Mucosa of stomach (tissue), 1 donor: Measurements from ENCODE around the gene LZTR1.
"Not testable (repeated sequence)": the region's sequence is repeated elsewhere in the genome, so short reads cannot be mapped to it uniquely, and the experiment has no call there.

Source experiments
- H3K27me3 ChIP-seq: one replicate; pipeline ENCODE4 v1.7.0; 2013; ENCODE audit warnings: mild to moderate bottlenecking, low read length; ENCODE audit not compliant: control insufficient read depth, insufficient read depth
- H3K36me3 ChIP-seq: one replicate; pipeline ENCODE4 v1.7.0; 2013; ENCODE audit warnings: low read length; ENCODE audit not compliant: control insufficient read depth, insufficient read depth
- H3K4me1 ChIP-seq: one replicate; pipeline ENCODE4 v1.7.0; 2013; ENCODE audit warnings: mild to moderate bottlenecking, low read length; ENCODE audit not compliant: control insufficient read depth, insufficient read depth
- H3K4me3 ChIP-seq: one replicate; pipeline ENCODE4 v1.7.0; 2013; ENCODE audit warnings: low read length
- H3K9ac ChIP-seq: one replicate; pipeline ENCODE4 v1.7.0; 2013; ENCODE audit warnings: mild to moderate bottlenecking, low read length, moderate library complexity
- H3K9me3 ChIP-seq: one replicate; pipeline ENCODE4 v1.7.0; 2013; ENCODE audit warnings: mild to moderate bottlenecking, low read length, moderate library complexity; ENCODE audit not compliant: control insufficient read depth
- donor health status: Pancreatic carcinoma.

LZTR1 gene

DNA sequence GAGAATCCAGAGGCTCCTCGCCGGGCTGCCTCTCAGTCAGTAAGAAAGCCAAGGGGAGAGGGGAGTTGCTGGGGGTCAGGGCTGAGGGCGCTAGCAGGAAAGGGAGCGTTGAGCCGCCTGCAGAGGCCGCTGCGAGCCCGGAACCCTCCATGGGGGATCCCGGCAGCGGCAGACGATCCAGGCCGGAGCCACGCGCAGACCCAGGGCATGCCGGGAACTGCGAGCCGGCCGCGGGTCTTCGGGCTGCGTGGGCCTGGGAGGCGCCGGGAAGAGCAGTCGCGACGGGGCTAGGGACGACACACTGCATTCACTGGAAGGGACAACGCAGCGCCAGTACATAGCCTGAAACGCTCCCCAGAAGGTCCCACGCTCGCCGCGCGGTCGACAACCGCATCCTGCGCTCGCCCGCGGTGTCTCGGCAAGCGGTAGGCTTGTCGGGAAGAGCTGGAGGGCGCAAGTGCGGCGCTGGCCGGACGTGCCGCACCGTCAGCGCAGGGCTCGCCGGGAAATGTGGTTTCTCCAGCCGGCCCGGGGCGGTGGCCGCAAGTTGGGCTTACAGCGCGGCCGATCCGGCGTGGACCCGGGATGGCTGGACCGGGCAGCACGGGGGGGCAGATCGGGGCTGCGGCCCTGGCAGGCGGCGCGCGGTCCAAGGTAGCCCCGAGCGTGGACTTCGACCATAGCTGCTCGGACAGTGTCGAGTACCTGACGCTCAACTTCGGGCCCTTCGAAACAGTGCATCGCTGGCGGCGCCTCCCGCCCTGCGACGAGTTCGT, at the start of gene LZTR1:
Gene LZTR1, plus strand, starts transcription at position 511 of the 776 bp plus-strand sequence. Its CDS starts 75 bp downstream, at position 586.
- H3K9ac ChIP-seq = peak within 1 kb of the TSS; percentile 89
- no peaks in the 10 kb centered on the region for H3K9me3 ChIP-seq
- H3K4me3 ChIP-seq = peak within 1 kb of the TSS; percentile 91
- H3K4me1 ChIP-seq = peaks cover 33% of the 10 kb centered on the region
- peaks cover 6% of the 10 kb centered on the region for H3K27me3 ChIP-seq
- H3K36me3 ChIP-seq = no peaks in the 10 kb centered on the region

- Histone ChIP-seq H3K9me3 (no peaks in the 10 kb centered on the region), H3K36me3 (no peaks in the 10 kb centered on the region), H3K4me1 (peaks cover 27% of the 10 kb centered on the region), H3K4me3 (no peak overlapping the region), H3K9ac (no peak overlapping the region), H3K27me3 (no peaks in the 10 kb centered on the region)
These were observed 48.2 kb upstream of the LZTR1 start for GRCh38 chr22:20933910-20934309.

DNA sequence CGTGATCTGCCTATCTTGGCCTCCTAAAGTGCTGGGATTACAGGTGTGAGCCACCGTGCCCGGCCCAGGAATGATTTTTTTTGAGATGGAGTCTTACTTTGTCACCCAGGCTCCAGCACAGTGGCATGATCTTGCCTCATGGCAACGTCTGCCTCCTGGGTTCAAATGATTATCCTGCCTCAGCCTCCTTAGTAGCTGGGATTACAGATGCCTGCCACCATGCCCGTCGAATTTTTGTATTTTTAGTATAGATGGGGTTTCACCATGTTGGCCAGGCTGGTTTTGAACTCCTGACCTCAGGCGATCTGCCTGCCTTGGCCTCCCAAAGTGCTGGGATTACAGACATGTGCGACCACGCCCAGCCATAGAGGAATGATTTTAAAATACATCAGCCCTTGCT, 47.0 kb upstream of the LZTR1 start:
- H3K4me1 ChIP-seq = peaks cover 28% of the 10 kb centered on the region
- not testable (repeated sequence) for H3K9ac ChIP-seq, H3K4me3 ChIP-seq, H3K9me3 ChIP-seq, H3K36me3 ChIP-seq, H3K27me3 ChIP-seq

DNA sequence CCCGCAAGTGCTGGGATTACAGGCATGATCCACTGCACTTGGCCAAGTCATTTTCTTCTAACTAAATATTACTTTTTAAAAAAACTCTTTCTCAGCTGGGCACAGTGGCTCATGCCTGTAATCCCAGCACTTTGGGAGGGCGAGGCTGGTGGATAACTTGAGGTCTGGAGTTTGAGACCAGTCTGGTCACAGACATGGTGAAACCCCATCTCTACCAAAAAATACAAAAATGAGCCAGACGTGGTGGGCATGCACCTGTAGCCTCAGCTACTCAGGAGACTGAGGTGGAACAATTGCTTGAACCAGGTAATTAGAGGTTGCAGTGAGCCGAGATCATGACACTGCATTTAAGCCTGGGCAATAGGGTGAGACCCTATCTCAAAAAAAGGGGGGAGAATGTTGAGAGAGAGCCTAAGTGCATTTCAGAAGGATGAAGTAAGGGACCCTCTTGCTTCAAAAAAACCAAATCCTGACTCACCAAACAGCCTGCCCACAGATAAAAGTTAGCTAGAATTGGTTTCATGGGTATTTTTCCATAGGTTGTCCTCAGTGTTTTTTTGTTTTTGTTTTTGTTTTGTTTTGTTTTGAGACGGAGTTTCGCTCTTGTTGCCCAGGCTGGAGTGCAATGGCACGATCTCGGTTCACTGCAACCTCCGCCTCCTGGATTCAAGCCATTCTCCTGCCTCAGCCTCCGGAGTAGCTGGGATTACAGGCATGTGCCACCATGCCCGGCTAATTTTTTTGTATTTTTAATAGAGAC, 46.1 kb upstream of the LZTR1 start:
- H3K9me3 ChIP-seq, H3K9ac ChIP-seq, H3K4me3 ChIP-seq, H3K27me3 ChIP-seq, H3K36me3 ChIP-seq: not testable (repeated sequence)
- peaks cover 33% of the 10 kb centered on the region for H3K4me1 ChIP-seq

GRCh38 chr22:20937031-20937793, 44.9 kb upstream of the LZTR1 start:
- H3K9me3 ChIP-seq = no peaks in the 10 kb centered on the region
- no peaks in the 10 kb centered on the region for H3K27me3 ChIP-seq
- peaks cover 30% of the 10 kb centered on the region for H3K4me1 ChIP-seq
- H3K4me3 ChIP-seq = no peak overlapping the region
- H3K36me3 ChIP-seq = no peaks in the 10 kb centered on the region
- no peak overlapping the region for H3K9ac ChIP-seq

DNA sequence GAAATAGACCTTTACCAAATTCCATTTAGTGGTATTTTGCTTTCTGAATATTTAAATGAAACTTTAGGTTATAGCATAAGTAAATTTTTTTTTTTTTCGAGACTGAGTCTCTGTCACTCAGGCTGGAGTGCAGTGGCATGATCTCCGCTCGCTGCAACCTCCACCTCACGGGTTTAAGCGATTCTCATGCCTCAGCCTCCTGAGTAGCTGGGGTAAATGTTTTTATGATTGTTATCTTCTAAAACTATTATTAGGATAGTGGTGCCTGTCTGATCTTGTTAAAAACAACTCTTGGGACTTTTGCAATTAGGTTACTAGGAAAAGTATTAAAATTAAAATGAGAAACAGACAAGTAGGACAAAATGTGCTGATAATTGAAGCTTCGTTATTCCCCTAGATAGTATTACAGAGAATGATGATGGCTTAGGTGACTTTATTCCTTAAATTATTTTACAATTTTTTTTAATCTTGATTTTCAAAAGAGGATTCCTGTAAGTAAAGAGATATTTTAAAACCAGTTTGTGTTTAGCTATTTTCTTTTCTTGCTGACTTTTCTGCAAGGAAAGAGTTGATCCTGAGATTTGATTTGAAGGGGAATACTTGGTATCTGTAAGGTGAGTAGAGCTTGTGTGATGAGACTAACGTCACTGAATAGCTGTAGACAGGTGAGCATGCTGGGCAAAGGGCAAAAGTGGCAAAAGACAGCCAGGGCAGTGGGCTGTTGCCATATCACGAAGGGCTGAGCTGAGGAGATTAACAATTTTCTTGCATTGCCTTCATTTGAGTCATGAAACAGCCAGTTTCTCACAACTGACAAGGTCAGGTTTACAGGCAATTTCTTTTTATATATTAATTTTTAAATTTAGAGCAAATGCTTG, 44.1 kb upstream of the LZTR1 start:
- no peaks in the 10 kb centered on the region for H3K9me3 ChIP-seq
- H3K36me3 ChIP-seq = no peaks in the 10 kb centered on the region
- no peaks in the 10 kb centered on the region for H3K27me3 ChIP-seq
- no peak overlapping the region for H3K9ac ChIP-seq
- H3K4me3 ChIP-seq = no peak overlapping the region
- peaks cover 28% of the 10 kb centered on the region for H3K4me1 ChIP-seq

DNA sequence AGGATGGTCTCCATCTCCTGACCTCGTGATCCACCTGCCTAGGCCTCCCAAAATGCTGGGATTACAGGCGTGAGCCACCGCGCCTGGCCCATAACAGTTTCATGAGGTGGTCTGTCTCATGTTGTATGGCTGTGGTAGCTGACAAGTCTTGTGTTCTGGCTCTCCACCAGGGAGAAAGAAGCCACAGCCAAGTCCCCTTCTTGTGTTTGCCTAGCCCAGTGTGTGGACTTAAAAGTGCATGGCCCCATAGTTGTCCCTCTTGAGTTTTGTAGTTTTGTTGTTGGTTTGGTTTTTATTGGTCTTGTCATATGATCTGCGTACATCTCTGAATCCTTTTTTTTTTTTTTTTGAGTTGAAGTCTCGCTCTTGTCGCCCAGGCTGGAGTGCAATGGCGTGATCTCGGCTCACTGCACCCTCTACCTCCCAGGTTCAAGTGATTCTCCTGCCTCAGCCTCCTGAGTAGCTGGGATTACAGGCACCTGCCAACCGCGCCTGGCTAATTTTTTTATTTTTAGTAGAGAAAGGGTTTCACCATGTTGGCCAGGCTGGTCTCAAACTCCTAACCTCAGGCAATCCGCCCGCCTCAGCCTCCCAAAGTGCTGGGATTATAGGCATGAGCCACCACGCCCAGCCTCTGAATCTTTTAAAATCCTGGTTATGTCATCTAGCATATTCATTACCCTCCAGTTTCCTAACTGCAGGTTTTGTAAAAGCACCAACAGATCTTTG, 42.5 kb upstream of the LZTR1 start:
- H3K27me3 ChIP-seq, H3K36me3 ChIP-seq, H3K9me3 ChIP-seq, H3K4me3 ChIP-seq, H3K9ac ChIP-seq: not testable (repeated sequence)
- peaks cover 28% of the 10 kb centered on the region for H3K4me1 ChIP-seq

DNA sequence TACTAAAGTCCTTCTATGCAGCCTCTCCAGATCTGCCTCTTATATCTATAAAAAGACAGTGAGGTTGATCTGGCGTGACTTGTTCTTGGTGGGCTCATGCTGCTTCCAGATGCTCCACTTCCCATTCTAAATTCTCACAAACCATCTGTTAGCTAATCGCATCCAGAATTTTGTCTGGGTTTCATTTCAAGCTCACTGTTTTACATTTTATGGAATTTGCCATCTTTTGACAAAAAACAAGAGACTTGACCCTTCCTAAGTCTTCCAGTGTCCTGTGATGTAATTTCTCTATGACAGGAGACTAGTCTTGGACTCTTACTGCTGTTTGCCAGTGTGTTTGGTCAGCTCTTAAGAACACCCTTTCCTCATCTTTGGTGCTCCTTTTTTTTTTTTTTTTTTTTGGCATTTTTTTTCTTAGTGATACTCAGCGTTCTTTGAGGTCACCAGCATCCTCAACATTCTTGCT, 41.9 kb upstream of the LZTR1 start:
- peaks cover 28% of the 10 kb centered on the region for H3K4me1 ChIP-seq

GRCh38 chr22:20940904-20941385, 41.2 kb upstream of the LZTR1 start:
- Histone ChIP-seq H3K9ac (no peak overlapping the region), H3K27me3 (no peaks in the 10 kb centered on the region), H3K9me3 (no peaks in the 10 kb centered on the region), H3K4me3 (no peak overlapping the region), H3K36me3 (no peaks in the 10 kb centered on the region), H3K4me1 (peaks cover 28% of the 10 kb centered on the region)

More for the DNA sequence above, 41.9 kb upstream of the LZTR1 start:
- H3K4me3 ChIP-seq = no peak overlapping the region
- H3K9me3 ChIP-seq = no peaks in the 10 kb centered on the region
- no peak overlapping the region for H3K9ac ChIP-seq
- no peaks in the 10 kb centered on the region for H3K27me3 ChIP-seq
- H3K36me3 ChIP-seq = no peaks in the 10 kb centered on the region

DNA sequence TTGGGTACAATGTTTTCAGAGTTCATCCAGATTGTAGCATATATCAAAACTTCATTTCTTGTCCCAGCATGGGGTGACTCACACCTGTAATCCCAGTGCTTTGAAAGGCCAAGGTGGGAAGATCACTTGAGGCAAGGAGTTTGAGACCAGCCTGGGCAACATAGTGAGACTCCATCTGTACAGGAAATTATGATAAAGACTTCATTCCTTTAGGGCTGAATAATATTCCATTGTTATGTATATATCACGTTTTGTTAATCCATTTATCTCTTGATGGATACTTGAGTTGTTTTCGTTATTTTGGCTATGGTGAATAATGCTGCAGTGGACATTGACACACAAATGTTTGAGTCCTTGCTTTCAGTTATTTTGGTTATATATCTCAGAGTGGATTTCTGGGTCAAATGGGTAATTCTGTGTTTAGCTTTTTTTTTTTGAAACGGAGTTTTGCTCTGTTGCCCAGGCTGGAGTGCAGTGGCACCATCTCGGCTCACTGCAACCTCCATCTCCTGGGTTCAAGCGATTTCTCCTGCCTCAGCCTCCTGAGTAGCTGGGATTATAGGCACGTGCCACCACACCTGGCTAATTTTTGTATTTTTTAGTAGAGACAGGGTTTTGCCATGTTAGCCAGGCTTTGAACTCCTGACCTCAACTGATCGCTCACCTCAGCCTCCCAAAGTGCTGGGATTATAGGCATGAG, 39.7 kb upstream of the LZTR1 start:
- peaks cover 26% of the 10 kb centered on the region for H3K4me1 ChIP-seq
- H3K9ac ChIP-seq, H3K36me3 ChIP-seq, H3K4me3 ChIP-seq, H3K9me3 ChIP-seq, H3K27me3 ChIP-seq: not testable (repeated sequence)
